Lower leg skin (tissue), 3 donors: ENCODE data around the gene MYCN.

Experiments used
- POLR2A ChIP-seq, 2 donors: fragments of 450-650 bp; IDR thresholded peaks; one replicate each; pipeline ENCODE4 v1.6.1; 2016 to 2017; ENCODE audit warnings: antibody characterized with exemption in 2 of 2, mild to moderate bottlenecking in 1 of 2, moderate library complexity in 1 of 2
- TF ChIP-seq, protein P1 (sequence below), 3 donors: fragments of 450-650 bp; IDR thresholded peaks; one replicate each; pipeline ENCODE4 v1.5.1; 2016; ENCODE audit warnings: antibody characterized with exemption in 3 of 3, mild to moderate bottlenecking in 3 of 3, moderate library complexity in 2 of 3

GRCh38 chr2:15923597-15923996 is 16.8 kb upstream of the MYCN start:
- TF ChIP-seq, protein P1, sequence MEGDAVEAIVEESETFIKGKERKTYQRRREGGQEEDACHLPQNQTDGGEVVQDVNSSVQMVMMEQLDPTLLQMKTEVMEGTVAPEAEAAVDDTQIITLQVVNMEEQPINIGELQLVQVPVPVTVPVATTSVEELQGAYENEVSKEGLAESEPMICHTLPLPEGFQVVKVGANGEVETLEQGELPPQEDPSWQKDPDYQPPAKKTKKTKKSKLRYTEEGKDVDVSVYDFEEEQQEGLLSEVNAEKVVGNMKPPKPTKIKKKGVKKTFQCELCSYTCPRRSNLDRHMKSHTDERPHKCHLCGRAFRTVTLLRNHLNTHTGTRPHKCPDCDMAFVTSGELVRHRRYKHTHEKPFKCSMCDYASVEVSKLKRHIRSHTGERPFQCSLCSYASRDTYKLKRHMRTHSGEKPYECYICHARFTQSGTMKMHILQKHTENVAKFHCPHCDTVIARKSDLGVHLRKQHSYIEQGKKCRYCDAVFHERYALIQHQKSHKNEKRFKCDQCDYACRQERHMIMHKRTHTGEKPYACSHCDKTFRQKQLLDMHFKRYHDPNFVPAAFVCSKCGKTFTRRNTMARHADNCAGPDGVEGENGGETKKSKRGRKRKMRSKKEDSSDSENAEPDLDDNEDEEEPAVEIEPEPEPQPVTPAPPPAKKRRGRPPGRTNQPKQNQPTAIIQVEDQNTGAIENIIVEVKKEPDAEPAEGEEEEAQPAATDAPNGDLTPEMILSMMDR (IDR thresholded peaks at IDR 0.05): no peak
- TF ChIP-seq POLR2A (IDR thresholded peaks at IDR 0.05): no peak
